GM12891 (cell line): Measurements from ENCODE around the gene MED26.
A peak's percentile ranks its signal among the peaks of the same experiment; 100 is the strongest.
"Not testable (repeated sequence)": the region's sequence is repeated elsewhere in the genome, so short reads cannot be mapped to it uniquely, and the experiment has no call there.

Experiments used
- DNase-seq: peaks from one replicate; pipeline ENCODE4 v3.0.0; 2011; ENCODE audit warnings: low spot score; ENCODE audit not compliant: insufficient read length
- FAIRE-seq: peaks from 2 replicates; lab custom pipeline; 2011; peaks lifted over from hg19 to GRCh38; lab: Jason Lieb, UNC
- PAX5 ChIP-seq: IDR thresholded peaks from 2 replicates; pipeline ENCODE4 v1.6.1; 2011; ENCODE audit warnings: low read length, moderate library complexity, mild to moderate bottlenecking; ENCODE audit not compliant: insufficient read depth, severe bottlenecking
- POLR2A ChIP-seq: IDR thresholded peaks from 2 replicates; pipeline ENCODE4 v1.6.1; 2011; ENCODE audit warnings: low read depth, low read length, control low read depth
- POLR2AphosphoS5 ChIP-seq: IDR thresholded peaks from 2 replicates; pipeline ENCODE4 v1.6.1; 2011; ENCODE audit warnings: low read depth, low read length, control low read depth
- POU2F2 ChIP-seq: IDR thresholded peaks from 2 replicates; pipeline ENCODE4 v1.6.1; 2011; ENCODE audit warnings: low read depth, mild to moderate bottlenecking, control low read depth, low read length, moderate library complexity
- SPI1 ChIP-seq: IDR thresholded peaks from 2 replicates; pipeline ENCODE4 v1.6.1; 2011; ENCODE audit warnings: low read depth, low read length, control low read depth
- TAF1 ChIP-seq: IDR thresholded peaks from 2 replicates; pipeline ENCODE4 v1.6.1; 2011; ENCODE audit warnings: low read depth, low read length, control low read depth

The MED26 gene

GRCh38 chr19:16548956-16549355 lies 79.0 kb downstream of the MED26 start:
- FAIRE-seq = no peak

DNA sequence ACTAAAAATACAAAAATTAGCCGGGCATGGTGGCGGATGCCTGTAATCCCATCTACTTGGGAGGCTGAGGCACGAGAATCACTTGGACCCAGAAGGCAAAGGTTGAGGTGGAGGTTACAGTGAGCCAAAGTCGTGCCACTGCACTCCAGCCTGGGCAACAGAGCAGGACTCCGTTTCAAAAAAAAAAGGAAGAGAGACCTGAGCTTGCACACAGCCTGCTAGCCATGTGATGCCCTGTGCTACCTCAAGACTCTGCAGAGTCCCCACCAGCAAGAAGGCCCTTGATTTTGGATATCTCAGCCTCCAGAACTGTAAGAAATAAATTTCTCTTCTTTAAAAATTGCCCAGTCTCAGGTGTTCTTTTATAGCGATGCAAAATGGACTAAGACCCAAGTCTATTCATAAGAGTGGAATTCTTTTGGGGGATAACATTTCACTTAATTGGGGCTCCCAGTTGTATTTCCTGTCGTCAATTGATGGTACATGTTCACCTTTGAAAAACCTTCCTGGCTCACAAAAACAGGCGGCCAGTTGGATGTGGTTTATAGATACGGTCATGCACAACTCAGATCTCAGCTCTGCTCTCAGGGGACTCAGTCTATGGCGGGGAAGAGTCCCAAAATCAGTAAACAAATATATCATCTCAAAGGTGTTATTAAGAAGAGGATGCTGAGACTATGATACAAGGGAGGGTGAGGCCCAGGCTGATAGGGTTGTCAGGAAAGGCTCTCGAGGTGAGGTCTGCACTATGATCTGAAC lies 83.4 kb downstream of the MED26 start:
- TF ChIP-seq SPI1 (peak; percentile 51), PAX5 (no peak), POU2F2 (no peak)
- DNase-seq = no peak
- FAIRE-seq = no peak

More at GRCh38 chr19:16548956-16549355, 79.0 kb downstream of the MED26 start:
- TF ChIP-seq POU2F2 (no peak), PAX5 (no peak), SPI1 (no peak), TAF1 (no peak), POLR2AphosphoS5 (no peak), POLR2A (no peak)
- DNase-seq = no peak

DNA sequence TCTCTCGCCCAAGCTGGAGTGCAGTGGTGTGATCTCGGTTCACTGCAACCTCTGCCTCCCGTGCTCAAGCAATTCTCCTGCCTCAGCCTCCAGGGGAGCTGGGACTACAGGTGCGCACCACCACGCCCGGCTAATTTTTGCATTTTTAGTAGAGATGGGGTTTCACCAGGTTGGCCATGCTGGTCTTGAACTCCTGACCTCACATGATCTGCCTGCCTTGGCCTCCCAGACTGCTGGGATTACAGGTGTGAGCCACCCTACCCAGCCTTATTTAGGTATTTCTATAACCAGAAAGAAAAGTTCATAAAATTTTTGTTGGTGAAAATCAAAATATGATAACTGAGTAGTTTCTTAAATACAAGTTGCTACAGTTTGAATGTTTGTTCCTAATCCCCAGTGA lies 84.3 kb downstream of the MED26 start:
- not testable (repeated sequence) for DNase-seq, FAIRE-seq

- no peak for FAIRE-seq
- TF ChIP-seq POLR2A (no peak), POU2F2 (no peak), PAX5 (no peak), POLR2AphosphoS5 (no peak), TAF1 (no peak), SPI1 (no peak)
- no peak for DNase-seq
Observed at GRCh38 chr19:16542910-16543472, 85.0 kb downstream of the MED26 start.

GRCh38 chr19:16542045-16542909 lies 85.7 kb downstream of the MED26 start, which contains the start of gene CHERP:
Gene CHERP, minus strand, starts transcription at chr19:16542437. Its CDS starts 59 bp downstream, at chr19:16542378.
- FAIRE-seq (peak; percentile 94), DNase-seq (peak; percentile 92)
- TF ChIP-seq TAF1 (peak; percentile 60; the same call in 1 of the 2 replicates), POLR2A (peak; percentile 81), PAX5 (no peak), SPI1 (peak; percentile 36), POU2F2 (0 out of 2 replicates have a peak, but pooled peaks have one; percentile 45), POLR2AphosphoS5 (peak; percentile 77)

- TF ChIP-seq SPI1 (no peak), PAX5 (no peak), POU2F2 (no peak), TAF1 (no peak), POLR2AphosphoS5 (no peak)
- FAIRE-seq = no peak
- no peak for DNase-seq
Observed at GRCh38 chr19:16541526-16542044, 86.4 kb downstream of the MED26 start.

- DNase-seq (no peak), FAIRE-seq (no peak)
- TF ChIP-seq POU2F2 = no peak
- no peak for TF ChIP-seq POLR2AphosphoS5
- no peak for TF ChIP-seq PAX5
- TF ChIP-seq SPI1 = no peak
- no peak for TF ChIP-seq TAF1
- no peak for TF ChIP-seq POLR2A
Observed at GRCh38 chr19:16540948-16541347, 87.1 kb downstream of the MED26 start.

- no peak for TF ChIP-seq POLR2AphosphoS5
- TF ChIP-seq TAF1 = no peak
- TF ChIP-seq POLR2A = no peak
- TF ChIP-seq PAX5 = no peak
- no peak for TF ChIP-seq SPI1
- TF ChIP-seq POU2F2 = no peak
- FAIRE-seq (no peak), DNase-seq (no peak)
Observed at GRCh38 chr19:16537111-16537510, 90.9 kb downstream of the MED26 start.

- DNase-seq (no peak), FAIRE-seq (no peak)
- TF ChIP-seq SPI1 = no peak
- no peak for TF ChIP-seq PAX5
- no peak for TF ChIP-seq TAF1
- no peak for TF ChIP-seq POU2F2
- no peak for TF ChIP-seq POLR2AphosphoS5
- no peak for TF ChIP-seq POLR2A
Observed at GRCh38 chr19:16536130-16536529, 91.9 kb downstream of the MED26 start.
